ENCODE data around the gene C14orf180.

Gene C14orf180

DNA sequence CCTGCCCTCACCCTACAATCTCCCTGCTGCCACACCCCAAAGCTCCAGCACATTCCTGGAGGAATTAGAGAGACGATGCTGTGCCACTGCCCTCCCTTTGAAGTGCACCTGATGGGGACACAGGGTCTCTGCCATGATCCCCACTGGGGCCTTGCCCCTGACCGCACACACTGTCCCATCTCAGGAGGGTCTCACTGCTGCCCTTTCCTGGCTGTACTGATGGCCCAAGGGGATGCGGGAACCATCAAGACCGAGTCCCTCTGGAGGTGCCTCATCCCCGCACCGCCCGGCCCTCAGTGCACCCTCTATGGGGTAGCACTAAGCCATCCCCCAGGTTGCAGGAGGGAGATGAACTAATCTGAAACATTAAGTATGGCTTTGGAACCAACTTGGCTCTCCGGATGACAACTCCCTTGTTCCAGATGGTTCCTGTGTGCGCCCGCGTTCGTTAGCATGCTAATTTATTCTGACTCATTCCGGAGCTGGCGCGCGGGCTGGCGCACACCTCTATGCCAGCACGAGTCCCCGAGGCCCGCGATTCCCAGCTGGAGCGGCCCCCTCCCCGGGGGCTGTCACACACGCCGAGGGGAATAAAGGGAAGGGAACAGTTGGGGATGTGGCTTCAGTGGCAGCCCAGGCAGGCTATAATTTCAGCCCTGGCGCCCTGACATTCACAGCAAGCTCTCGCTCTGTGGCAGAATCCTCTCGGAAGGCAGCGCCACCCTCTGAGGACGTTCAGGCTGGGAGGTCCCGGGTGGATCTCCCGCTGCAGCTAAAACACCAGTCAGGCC, 34.2 kb upstream of the C14orf180 start:
- Histone ChIP-seq H3K9me3 (ENCODE audit: low read length) (no peaks in the 10 kb centered on the region), H3K4me1 (ENCODE audit: insufficient read depth, low read length) (no peaks in the 10 kb centered on the region), H3K27ac (ENCODE audit: low read depth, low read length) (no peak overlapping the region), H3K36me3 (ENCODE audit: insufficient read depth, low read length) (no peaks in the 10 kb centered on the region), H3K4me3 (ENCODE audit: low read depth in 1 of 2, low read length in 2 of 2) (no peak overlapping the region), H3K9ac (ENCODE audit: low read length) (no peak overlapping the region), H3K27me3 (ENCODE audit: control insufficient read depth in 1 of 2, insufficient read depth in 2 of 2, low read length in 2 of 2) (peaks cover 0 to 31% of the 10 kb centered on the region in 2 donors)

DNA sequence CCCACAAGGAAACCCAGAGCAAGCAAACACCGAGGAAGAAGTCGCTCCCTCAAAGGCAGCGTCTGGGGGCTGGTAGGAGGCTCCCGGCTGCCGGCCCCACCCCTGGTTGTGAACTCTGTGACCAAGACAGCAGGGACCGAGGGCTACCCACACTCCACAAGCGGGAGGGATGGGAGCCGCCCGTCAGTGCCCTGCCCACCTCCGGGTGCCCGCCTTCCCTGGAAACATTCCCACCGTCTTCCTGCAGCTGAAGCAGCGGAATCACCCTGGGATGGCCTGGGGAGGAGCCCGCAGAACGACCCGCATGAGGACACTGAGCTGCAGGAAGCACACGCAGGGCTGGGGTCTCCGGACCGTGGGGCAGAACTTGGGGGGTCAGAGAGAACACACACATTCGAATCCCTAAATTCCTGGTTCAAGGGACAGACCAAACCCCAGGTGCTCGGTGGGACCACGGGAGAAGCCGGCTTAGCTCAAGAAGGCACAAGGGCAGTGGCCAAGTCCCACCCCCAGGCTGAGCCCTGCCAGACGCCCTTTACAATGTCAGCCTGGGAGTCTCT, 33.5 kb upstream of the C14orf180 start:
- Histone ChIP-seq H3K4me3 (ENCODE audit: low read depth in 1 of 2, low read length in 2 of 2) (no peak overlapping the region), H3K9me3 (ENCODE audit: low read length) (no peaks in the 10 kb centered on the region), H3K27me3 (ENCODE audit: control insufficient read depth in 1 of 2, insufficient read depth in 2 of 2, low read length in 2 of 2) (peaks cover 0 to 31% of the 10 kb centered on the region in 2 donors), H3K9ac (ENCODE audit: low read length) (no peak overlapping the region), H3K27ac (ENCODE audit: low read depth, low read length) (no peak overlapping the region), H3K4me1 (ENCODE audit: insufficient read depth, low read length) (no peaks in the 10 kb centered on the region), H3K36me3 (ENCODE audit: insufficient read depth, low read length) (no peaks in the 10 kb centered on the region)

DNA sequence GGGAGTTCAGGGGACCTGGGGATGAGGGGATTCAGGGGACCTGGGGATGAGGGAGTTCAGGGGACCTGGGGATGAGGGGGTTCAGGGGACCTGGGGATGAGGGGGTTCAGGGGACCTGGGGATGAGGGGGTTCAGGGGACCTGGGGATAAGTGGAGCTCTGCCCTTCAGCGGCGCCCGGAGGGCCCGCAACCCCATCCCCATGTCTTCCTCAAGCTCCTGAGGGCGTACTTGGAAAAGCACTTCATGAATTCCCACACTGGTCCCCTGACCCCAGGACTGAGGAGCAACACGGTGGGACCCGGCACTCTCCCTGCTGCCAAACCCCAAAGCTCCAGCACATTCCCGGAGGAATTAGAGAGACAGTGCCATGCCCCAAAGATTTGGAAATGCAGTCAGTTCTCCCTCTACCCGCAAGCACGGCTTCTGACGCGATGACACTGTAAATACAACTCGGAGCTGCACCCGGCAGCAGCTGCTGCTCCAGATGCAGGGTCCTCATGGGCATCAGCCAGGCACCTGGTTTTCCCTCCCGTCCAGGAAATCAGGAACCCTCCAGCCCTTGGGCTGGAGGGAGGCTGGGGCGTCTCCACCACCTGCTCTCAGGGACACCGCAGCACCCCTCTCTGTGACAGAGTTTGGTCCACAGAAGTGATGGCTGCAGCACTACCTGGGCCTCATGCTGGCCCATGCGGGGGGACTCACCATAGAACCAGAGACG, 32.8 kb upstream of the C14orf180 start:
- H3K36me3 ChIP-seq (ENCODE audit: insufficient read depth, low read length): no peaks in the 10 kb centered on the region
- H3K9ac ChIP-seq (ENCODE audit: low read length): no peak overlapping the region
- H3K9me3 ChIP-seq (ENCODE audit: low read length): no peaks in the 10 kb centered on the region
- no peak overlapping the region for H3K27ac ChIP-seq (ENCODE audit: low read depth, low read length)
- no peak overlapping the region for H3K4me3 ChIP-seq (ENCODE audit: low read depth in 1 of 2, low read length in 2 of 2)
- no peaks in the 10 kb centered on the region for H3K4me1 ChIP-seq (ENCODE audit: insufficient read depth, low read length)
- peaks cover 0 to 34% of the 10 kb centered on the region in 2 donors for H3K27me3 ChIP-seq (ENCODE audit: control insufficient read depth in 1 of 2, insufficient read depth in 2 of 2, low read length in 2 of 2)

DNA sequence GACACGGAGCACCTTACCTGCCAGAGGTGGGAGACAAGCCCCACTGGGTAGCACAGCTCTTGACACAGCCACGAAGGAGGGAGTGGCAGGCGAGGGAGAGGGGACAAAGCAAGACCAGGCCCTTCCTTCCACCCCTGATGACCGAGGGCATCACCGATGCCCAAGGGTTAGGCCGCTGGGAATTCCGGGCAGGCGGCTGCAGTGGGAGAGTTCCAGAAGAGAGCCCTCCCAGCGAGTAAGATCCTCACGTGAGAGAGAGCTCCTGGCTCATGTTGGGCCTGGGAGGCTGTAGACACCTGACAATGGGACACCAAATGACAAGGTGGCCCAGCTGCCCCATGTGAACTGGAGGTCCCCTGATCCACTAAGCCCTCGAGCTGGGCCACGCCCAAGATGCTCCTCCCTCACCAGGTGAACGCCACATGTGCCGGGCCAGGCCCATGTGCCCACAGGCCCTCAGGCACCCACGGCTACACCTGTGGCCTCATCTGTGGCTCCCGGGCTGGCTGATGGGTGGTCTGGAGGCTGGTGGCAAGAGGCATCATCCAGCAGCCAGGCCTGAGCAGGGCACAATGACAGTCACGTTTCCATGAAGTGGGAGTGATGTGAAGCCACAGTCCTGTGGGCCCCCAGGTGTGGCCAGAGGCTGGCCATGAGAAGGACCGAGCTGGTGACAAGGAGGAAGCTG, 32.1 kb upstream of the C14orf180 start:
- Histone ChIP-seq H3K27me3 (ENCODE audit: control insufficient read depth in 1 of 2, insufficient read depth in 2 of 2, low read length in 2 of 2) (peaks cover 0 to 36% of the 10 kb centered on the region in 2 donors), H3K4me1 (ENCODE audit: insufficient read depth, low read length) (no peaks in the 10 kb centered on the region), H3K27ac (ENCODE audit: low read depth, low read length) (no peak overlapping the region)

DNA sequence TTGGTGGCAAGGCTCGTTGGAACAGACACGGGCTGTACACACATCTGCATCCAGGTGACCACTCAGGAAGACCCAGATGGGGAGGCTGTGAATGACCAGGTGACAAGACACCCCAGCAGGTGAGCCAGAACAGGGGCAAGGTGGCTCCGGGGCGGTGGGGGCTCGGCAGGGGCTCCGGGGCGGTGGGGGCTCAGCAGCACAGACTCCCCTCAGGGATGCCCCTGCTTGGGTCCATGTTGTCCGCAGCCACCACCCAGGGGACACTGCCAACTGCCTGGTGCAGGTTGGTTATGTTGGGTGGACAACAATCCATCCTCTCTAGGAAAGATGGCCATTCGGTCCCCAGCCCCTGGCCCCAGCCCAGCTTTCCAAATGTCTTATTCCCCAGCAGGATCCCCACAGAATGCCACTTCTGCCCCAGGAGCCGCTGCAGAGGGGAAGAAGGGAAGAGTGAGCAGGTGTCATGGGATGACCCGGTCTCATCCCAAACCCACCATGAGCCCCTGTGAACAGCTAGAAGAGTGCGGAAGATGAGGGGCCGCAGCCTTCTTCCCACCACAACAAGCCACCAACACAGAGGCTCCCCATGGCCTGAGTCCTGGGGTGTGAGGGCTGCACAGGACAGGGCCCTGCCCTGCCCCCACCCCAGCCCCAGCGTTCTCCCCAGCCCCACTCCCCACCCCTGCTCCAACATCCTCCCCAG, 31.4 kb upstream of the C14orf180 start:
- no peaks in the 10 kb centered on the region for H3K4me1 ChIP-seq (ENCODE audit: insufficient read depth, low read length)
- H3K36me3 ChIP-seq (ENCODE audit: insufficient read depth, low read length): no peaks in the 10 kb centered on the region
- H3K9ac ChIP-seq (ENCODE audit: low read length): no peak overlapping the region
- no peaks in the 10 kb centered on the region for H3K9me3 ChIP-seq (ENCODE audit: low read length)
- H3K27me3 ChIP-seq (ENCODE audit: control insufficient read depth in 1 of 2, insufficient read depth in 2 of 2, low read length in 2 of 2): peaks cover 0 to 33% of the 10 kb centered on the region in 2 donors
- no peak overlapping the region for H3K4me3 ChIP-seq (ENCODE audit: low read depth in 1 of 2, low read length in 2 of 2)
- H3K27ac ChIP-seq (ENCODE audit: low read depth, low read length): no peak overlapping the region

More for the DNA sequence above, 32.1 kb upstream of the C14orf180 start:
- Histone ChIP-seq H3K9ac (ENCODE audit: low read length) (no peak overlapping the region), H3K36me3 (ENCODE audit: insufficient read depth, low read length) (no peaks in the 10 kb centered on the region), H3K9me3 (ENCODE audit: low read length) (no peaks in the 10 kb centered on the region), H3K4me3 (ENCODE audit: low read depth in 1 of 2, low read length in 2 of 2) (no peak overlapping the region)

DNA sequence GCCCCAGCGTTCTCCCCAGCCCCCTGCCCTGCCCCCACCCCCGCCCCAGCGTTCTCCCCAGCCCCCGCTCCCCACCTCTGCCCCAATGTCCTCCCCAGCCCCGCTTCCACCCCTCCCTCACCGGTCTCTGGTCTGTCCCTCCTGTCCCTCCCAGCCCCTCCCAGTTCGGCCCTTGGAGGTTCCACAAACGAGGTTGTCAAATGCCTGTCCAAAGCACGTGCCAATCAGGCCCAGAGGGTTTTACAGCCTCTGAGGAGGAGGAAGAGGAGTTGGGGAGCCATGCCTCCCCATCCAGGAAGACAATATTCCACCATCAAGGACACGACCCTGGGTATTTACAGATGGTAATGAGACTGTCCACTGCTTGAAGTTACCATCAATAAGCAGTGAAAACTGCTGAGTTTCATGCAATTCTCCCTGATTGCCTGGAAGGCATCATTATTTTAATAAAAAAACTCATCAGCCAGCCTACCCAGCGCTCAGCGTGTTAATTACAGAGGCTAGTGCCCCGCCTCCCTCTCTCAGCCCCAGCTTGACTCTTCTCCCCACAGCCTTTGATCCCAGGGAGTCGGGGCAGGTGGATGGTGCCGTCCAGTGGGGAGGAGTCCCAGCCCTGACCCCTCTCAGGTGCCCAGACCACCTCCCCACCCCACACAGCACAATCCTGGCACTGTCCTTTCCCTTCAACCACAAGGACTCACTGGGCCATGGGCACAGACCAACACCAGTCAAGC, 30.6 kb upstream of the C14orf180 start:
- no peak overlapping the region for H3K4me3 ChIP-seq (ENCODE audit: low read depth in 1 of 2, low read length in 2 of 2)
- no peaks in the 10 kb centered on the region for H3K36me3 ChIP-seq (ENCODE audit: insufficient read depth, low read length)
- no peak overlapping the region for H3K9ac ChIP-seq (ENCODE audit: low read length)
- peaks cover 0 to 27% of the 10 kb centered on the region in 2 donors for H3K27me3 ChIP-seq (ENCODE audit: control insufficient read depth in 1 of 2, insufficient read depth in 2 of 2, low read length in 2 of 2)
- H3K9me3 ChIP-seq (ENCODE audit: low read length): no peaks in the 10 kb centered on the region
- no peak overlapping the region for H3K27ac ChIP-seq (ENCODE audit: low read depth, low read length)
- no peaks in the 10 kb centered on the region for H3K4me1 ChIP-seq (ENCODE audit: insufficient read depth, low read length)

DNA sequence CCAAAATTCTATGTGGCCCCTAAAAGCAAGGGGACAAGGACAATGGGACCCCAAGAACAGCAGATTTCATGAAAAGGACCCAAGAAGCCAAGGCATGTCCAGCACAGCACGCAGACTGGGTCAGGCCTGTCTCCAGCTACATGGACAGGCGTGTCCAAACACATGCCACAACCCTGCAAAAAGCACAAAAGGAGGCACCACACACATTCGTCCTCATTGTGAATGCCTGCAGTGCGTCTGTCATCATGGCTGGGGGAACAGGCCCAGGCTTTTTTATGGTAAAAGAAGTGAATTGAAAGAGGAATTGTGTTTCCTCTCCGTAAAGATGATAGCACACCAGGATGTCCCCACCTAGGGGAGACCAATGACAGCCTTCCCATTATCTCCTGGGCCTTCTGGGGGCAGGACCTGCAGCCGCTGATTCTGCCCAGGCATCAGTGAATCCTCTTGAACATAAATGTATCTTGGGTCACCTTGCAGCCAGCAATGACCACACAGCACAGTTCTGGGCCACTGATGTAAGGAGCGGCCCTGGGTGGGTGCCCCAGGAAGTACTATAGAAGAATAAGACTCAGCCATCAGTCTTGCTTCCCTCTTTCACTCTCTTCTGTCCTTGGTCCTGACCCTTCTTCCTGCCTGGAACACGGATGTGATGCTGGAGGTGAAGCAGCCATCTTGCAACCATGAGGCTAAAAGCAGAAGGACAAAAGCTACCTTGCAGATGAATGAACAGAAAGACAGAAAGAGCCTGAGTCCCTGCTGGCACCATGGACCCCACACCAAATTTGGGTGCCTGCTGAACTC, 29.8 kb upstream of the C14orf180 start:
- no peak overlapping the region for H3K4me3 ChIP-seq (ENCODE audit: low read depth in 1 of 2, low read length in 2 of 2)
- H3K27ac ChIP-seq (ENCODE audit: low read depth, low read length): no peak overlapping the region
- H3K4me1 ChIP-seq (ENCODE audit: insufficient read depth, low read length): no peaks in the 10 kb centered on the region
- H3K9me3 ChIP-seq (ENCODE audit: low read length): no peaks in the 10 kb centered on the region
- H3K9ac ChIP-seq (ENCODE audit: low read length): no peak overlapping the region
- H3K27me3 ChIP-seq (ENCODE audit: control insufficient read depth in 1 of 2, insufficient read depth in 2 of 2, low read length in 2 of 2): peaks cover 0 to 21% of the 10 kb centered on the region in 2 donors
- no peaks in the 10 kb centered on the region for H3K36me3 ChIP-seq (ENCODE audit: insufficient read depth, low read length)

DNA sequence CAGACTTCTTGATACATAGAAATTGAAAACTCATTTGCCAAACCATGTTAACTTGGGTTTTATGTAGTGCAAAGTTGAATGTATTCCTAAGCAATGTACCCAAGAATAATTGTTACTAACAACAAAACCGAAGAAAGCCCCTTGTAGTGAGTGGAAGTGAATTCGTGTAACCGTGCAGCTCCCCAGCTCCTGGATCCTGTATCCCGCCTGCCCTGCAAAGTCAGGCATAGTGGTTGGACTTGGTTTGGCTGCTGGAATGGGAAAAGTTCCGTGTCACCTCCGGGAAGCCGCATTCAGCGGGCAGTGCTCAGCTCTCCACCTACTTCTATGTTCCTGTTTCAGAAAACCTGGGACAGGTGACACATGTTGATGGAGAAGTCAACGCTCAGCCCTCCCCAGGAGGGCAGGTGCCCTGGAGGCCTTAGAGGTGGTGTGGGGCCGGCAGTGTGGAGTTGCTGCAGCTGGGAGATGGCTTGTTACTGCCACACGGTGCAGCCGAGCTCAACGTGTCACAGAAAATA, 29.2 kb upstream of the C14orf180 start:
- H3K27me3 ChIP-seq (ENCODE audit: control insufficient read depth in 1 of 2, insufficient read depth in 2 of 2, low read length in 2 of 2): peaks cover 0 to 14% of the 10 kb centered on the region in 2 donors
- H3K4me3 ChIP-seq (ENCODE audit: low read depth in 1 of 2, low read length in 2 of 2): no peak overlapping the region
- H3K4me1 ChIP-seq (ENCODE audit: insufficient read depth, low read length): no peaks in the 10 kb centered on the region

DNA sequence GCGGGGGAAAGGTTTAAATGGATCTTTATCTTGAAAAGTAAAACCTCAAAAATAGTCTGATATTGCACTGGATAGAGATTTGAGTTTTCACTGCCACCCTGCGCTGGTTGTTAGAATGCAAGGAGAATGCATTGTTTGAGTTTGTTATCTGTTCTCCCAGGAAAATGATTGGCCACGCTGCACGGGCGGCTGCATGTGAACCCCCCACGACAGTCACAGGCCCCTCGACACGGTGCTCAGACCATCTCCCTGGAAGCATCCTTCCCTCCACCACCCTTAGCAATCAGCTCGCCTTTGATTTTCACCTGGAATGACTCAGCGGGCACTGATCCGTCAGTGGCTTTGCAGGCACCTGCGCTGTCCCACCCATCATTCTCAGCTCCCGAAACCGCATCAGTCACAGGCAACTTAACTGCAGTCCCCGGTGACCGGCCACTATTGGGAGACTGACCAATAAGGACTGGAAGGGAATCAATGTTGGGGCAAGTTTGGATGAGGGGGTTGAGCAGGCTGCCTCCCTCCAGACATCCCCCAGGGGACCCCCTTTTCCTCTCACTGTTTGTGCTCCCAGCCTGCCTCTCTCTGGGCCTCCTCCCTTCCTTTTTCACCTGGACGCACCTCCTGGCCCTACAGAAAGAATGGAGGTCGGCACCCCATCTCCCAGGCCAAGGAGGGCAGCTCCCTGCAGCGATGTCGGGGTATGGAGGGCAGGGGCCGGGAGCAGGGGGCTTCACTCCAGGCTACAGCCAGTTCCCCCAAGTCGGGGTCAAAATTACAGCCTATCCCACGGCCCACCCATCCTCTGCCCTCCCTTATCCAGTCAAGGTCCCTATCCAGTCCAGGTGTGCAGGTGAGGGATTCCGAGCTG, 28.5 kb upstream of the C14orf180 start:
- Histone ChIP-seq H3K27me3 (ENCODE audit: control insufficient read depth in 1 of 2, insufficient read depth in 2 of 2, low read length in 2 of 2) (peaks cover 0 to 7% of the 10 kb centered on the region in 2 donors), H3K36me3 (ENCODE audit: insufficient read depth, low read length) (no peaks in the 10 kb centered on the region), H3K4me1 (ENCODE audit: insufficient read depth, low read length) (no peaks in the 10 kb centered on the region), H3K27ac (ENCODE audit: low read depth, low read length) (no peak overlapping the region), H3K9ac (ENCODE audit: low read length) (no peak overlapping the region), H3K4me3 (ENCODE audit: low read depth in 1 of 2, low read length in 2 of 2) (no peak overlapping the region), H3K9me3 (ENCODE audit: low read length) (no peaks in the 10 kb centered on the region)

More for the DNA sequence above, 29.2 kb upstream of the C14orf180 start:
- no peaks in the 10 kb centered on the region for H3K36me3 ChIP-seq (ENCODE audit: insufficient read depth, low read length)
- H3K27ac ChIP-seq (ENCODE audit: low read depth, low read length): no peak overlapping the region
- H3K9me3 ChIP-seq (ENCODE audit: low read length): no peaks in the 10 kb centered on the region
- no peak overlapping the region for H3K9ac ChIP-seq (ENCODE audit: low read length)
